HEK293 (cell line): ENCODE data around the gene CCSER1.
A peak's percentile ranks its signal among the peaks of the same experiment; 100 is the strongest.

Experiments
- CTCF ChIA-PET: fragments of 350-600 bp; formaldehyde crosslinking; extraction: SDS; loops from one replicate; lab custom pipeline; 2021; ENCODE audit warnings: antibody characterized with exemption; lab: Yijun Ruan, JAX
- POLR2A ChIA-PET: fragments of 300-600 bp; formaldehyde crosslinking; extraction: SDS; loops from one replicate; lab custom pipeline; 2020; ENCODE audit warnings: antibody characterized with exemption, inconsistent platforms; lab: Yijun Ruan, JAX
- H3K27ac ChIP-seq: fragments of 200-500 bp; sonication (Bioruptor generic); 2 replicates; pipeline ENCODE4 v1.5.1; 2014; ENCODE audit warnings: low read depth, low read length, control low read depth, inconsistent platforms; ENCODE audit errors: extremely low read depth
- H3K36me3 ChIP-seq, 2 experiments: fragments of 200-500 bp in 1 of 2; sonication (Bioruptor generic) in 1 of 2; 1 replicate in 1 of 2; 2 replicates in 1 of 2; pipeline ENCODE4 v1.5.1; 2014 to 2017; ENCODE audit warnings: inconsistent platforms in 2 of 2, low read length in 2 of 2; ENCODE audit not compliant: control insufficient read depth in 2 of 2, insufficient read depth in 1 of 2
- H3K4me1 ChIP-seq: fragments of 200-500 bp; sonication (Bioruptor generic); 2 replicates; pipeline ENCODE4 v1.5.1; 2014; ENCODE audit warnings: mild to moderate bottlenecking, low read length, inconsistent platforms; ENCODE audit not compliant: control insufficient read depth, insufficient read depth
- H3K4me3 ChIP-seq: 2 replicates; pipeline ENCODE4 v1.5.1; 2011; ENCODE audit warnings: low read depth, mild to moderate bottlenecking, control low read depth, low read length, moderate library complexity
- H3K9me3 ChIP-seq: fragments of 200-500 bp; sonication (Bioruptor generic); 2 replicates; pipeline ENCODE4 v1.5.1; 2014; ENCODE audit warnings: low read depth, low read length, inconsistent platforms; ENCODE audit not compliant: control insufficient read depth, insufficient read depth
- CTCF ChIP-seq: fragments of 450-650 bp; formaldehyde crosslinking; IDR thresholded peaks from 2 replicates; pipeline ENCODE4 v1.5.1; 2016; ENCODE audit warnings: missing biosample characterization, missing genetic modification characterization
- EGR2 ChIP-seq: fragments of 450-650 bp; formaldehyde crosslinking; IDR thresholded peaks from 2 replicates; pipeline ENCODE4 v1.5.1; 2016; ENCODE audit warnings: low read depth, missing biosample characterization, missing genetic modification characterization
- FEZF1 ChIP-seq: fragments of 450-650 bp; formaldehyde crosslinking; IDR thresholded peaks from 2 replicates; pipeline ENCODE4 v1.5.1; 2016; ENCODE audit warnings: missing biosample characterization, missing genetic modification characterization
- ZBTB20 ChIP-seq: fragments of 450-650 bp; formaldehyde crosslinking; IDR thresholded peaks from 2 replicates; pipeline ENCODE4 v1.5.1; 2016; ENCODE audit warnings: missing biosample characterization, missing genetic modification characterization
- ZBTB6 ChIP-seq: fragments of 450-650 bp; formaldehyde crosslinking; IDR thresholded peaks from 2 replicates; pipeline ENCODE4 v1.5.1; 2017; ENCODE audit warnings: missing biosample characterization, missing genetic modification characterization
- ZFP37 ChIP-seq: fragments of 450-650 bp; formaldehyde crosslinking; IDR thresholded peaks from 2 replicates; pipeline ENCODE4 v1.5.1; 2016; ENCODE audit warnings: missing biosample characterization, missing genetic modification characterization
- ZFP41 ChIP-seq: fragments of 450-650 bp; formaldehyde crosslinking; IDR thresholded peaks from 2 replicates; pipeline ENCODE4 v1.5.1; 2016; ENCODE audit warnings: missing biosample characterization, missing genetic modification characterization, borderline replicate concordance
- ZNF133 ChIP-seq: fragments of 450-650 bp; formaldehyde crosslinking; IDR thresholded peaks from 2 replicates; pipeline ENCODE4 v1.5.1; 2016; ENCODE audit warnings: missing biosample characterization, missing genetic modification characterization
- ZNF155 ChIP-seq: fragments of 450-650 bp; formaldehyde crosslinking; IDR thresholded peaks from 2 replicates; pipeline ENCODE4 v1.5.1; 2016; ENCODE audit warnings: missing biosample characterization, missing genetic modification characterization
- ZNF366 ChIP-seq: fragments of 450-650 bp; formaldehyde crosslinking; conservative IDR thresholded peaks from 2 replicates; pipeline ENCODE4 v1.5.1; 2016; ENCODE audit warnings: missing biosample characterization, missing genetic modification characterization
- ZNF37A ChIP-seq: fragments of 450-650 bp; IDR thresholded peaks from 2 replicates; pipeline ENCODE4 v1.5.1; 2018; ENCODE audit warnings: missing biosample characterization, missing genetic modification characterization
- ZNF529 ChIP-seq: fragments of 450-650 bp; formaldehyde crosslinking; IDR thresholded peaks from 2 replicates; pipeline ENCODE4 v1.5.1; 2017; ENCODE audit warnings: missing genetic modification characterization, missing biosample characterization; ENCODE audit not compliant: insufficient replicate concordance
- ZNF623 ChIP-seq: fragments of 450-650 bp; formaldehyde crosslinking; IDR thresholded peaks from 2 replicates; pipeline ENCODE4 v1.5.1; 2016; ENCODE audit warnings: missing biosample characterization, missing genetic modification characterization
- ZNF692 ChIP-seq: fragments of 450-650 bp; formaldehyde crosslinking; IDR thresholded peaks from 2 replicates; pipeline ENCODE4 v1.5.1; 2016; ENCODE audit warnings: missing biosample characterization, missing genetic modification characterization
- TF ChIP-seq, protein P1 (sequence below): sonication (generic); formaldehyde crosslinking; IDR thresholded peaks from 2 replicates; pipeline ENCODE4 v1.8.1; 2022; ENCODE audit warnings: mild to moderate bottlenecking, moderate library complexity, missing genetic modification reagents
- TF ChIP-seq, protein P2 (sequence below): fragments of 450-650 bp; formaldehyde crosslinking; IDR thresholded peaks from 2 replicates; pipeline ENCODE4 v1.5.1; 2016; ENCODE audit warnings: missing biosample characterization, missing genetic modification characterization

The CCSER1 gene

DNA sequence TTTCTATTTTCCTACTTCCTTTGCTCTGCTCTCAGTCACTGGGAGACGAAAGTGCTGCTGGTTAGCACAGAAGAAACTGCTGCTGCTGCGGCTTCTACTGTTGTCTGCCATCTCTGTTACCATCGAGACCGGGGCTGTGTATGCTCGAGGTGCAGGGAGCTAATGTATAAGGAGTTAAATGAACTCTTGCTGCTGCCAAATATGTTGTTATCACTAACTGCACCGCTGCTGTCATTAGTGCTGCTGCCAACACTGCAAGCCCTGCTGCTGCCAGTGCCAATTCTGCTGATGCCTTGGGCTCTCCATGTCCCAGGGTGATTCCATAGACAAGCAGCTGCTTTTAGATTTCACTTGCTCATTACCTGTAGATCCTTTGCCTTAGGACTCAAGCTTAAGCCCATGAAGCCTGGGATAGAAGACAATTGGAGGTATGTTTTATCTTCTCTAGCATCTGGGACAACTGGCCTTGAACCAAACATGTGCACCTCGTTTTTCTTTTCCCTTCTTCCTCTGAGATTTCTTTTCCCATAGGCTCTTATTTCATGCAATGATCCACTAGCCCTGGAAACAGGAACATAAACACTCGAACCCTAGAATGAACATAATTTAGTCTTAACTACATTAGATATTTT is 107.8 kb downstream of the CCSER1 start:
- ChIA-PET POLR2A (no interaction called here), CTCF (no interaction called here)
- Histone ChIP-seq H3K27ac (no peak overlapping the region), H3K9me3 (no peaks in the 10 kb centered on the region), H3K4me1 (no peaks in the 10 kb centered on the region), H3K36me3 (no peaks in the 10 kb centered on the region), H3K4me3 (no peak overlapping the region)
- TF ChIP-seq CTCF (tag by site-specific recombination) (no peak), ZNF133 (tag by site-specific recombination) (peak; percentile 68)

GRCh38 chr4:90237751-90238530 is 110.7 kb downstream of the CCSER1 start:
- no peaks in the 10 kb centered on the region for H3K36me3 ChIP-seq
- H3K4me3 ChIP-seq = no peak overlapping the region
- ChIA-PET CTCF (no interaction called here), POLR2A (no interaction called here)
- H3K9me3 ChIP-seq = no peaks in the 10 kb centered on the region
- H3K27ac ChIP-seq = no peak overlapping the region
- no peak for TF ChIP-seq FEZF1 (tag by site-specific recombination)
- no peak for TF ChIP-seq ZNF529 (tag by site-specific recombination)
- no peak for TF ChIP-seq ZNF623 (tag by site-specific recombination)
- no peak for TF ChIP-seq ZFP37 (tag by site-specific recombination)
- TF ChIP-seq ZNF692 (tag by site-specific recombination) = no peak
- TF ChIP-seq, protein P1, sequence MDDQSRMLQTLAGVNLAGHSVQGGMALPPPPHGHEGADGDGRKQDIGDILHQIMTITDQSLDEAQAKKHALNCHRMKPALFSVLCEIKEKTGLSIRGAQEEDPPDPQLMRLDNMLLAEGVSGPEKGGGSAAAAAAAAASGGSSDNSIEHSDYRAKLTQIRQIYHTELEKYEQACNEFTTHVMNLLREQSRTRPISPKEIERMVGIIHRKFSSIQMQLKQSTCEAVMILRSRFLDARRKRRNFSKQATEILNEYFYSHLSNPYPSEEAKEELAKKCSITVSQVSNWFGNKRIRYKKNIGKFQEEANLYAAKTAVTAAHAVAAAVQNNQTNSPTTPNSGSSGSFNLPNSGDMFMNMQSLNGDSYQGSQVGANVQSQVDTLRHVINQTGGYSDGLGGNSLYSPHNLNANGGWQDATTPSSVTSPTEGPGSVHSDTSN (CRISPR knock-in tag) = no peak
- no peak for TF ChIP-seq ZBTB20 (tag by site-specific recombination)
- TF ChIP-seq ZBTB6 (tag by site-specific recombination) = no peak
- TF ChIP-seq ZFP41 (tag by site-specific recombination) = no peak
- TF ChIP-seq EGR2 (tag by site-specific recombination) = no peak
- TF ChIP-seq, protein P2, sequence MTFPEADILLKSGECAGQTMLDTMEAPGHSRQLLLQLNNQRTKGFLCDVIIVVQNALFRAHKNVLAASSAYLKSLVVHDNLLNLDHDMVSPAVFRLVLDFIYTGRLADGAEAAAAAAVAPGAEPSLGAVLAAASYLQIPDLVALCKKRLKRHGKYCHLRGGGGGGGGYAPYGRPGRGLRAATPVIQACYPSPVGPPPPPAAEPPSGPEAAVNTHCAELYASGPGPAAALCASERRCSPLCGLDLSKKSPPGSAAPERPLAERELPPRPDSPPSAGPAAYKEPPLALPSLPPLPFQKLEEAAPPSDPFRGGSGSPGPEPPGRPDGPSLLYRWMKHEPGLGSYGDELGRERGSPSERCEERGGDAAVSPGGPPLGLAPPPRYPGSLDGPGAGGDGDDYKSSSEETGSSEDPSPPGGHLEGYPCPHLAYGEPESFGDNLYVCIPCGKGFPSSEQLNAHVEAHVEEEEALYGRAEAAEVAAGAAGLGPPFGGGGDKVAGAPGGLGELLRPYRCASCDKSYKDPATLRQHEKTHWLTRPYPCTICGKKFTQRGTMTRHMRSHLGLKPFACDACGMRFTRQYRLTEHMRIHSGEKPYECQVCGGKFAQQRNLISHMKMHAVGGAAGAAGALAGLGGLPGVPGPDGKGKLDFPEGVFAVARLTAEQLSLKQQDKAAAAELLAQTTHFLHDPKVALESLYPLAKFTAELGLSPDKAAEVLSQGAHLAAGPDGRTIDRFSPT (tag by site-specific recombination) = no peak
- TF ChIP-seq ZNF155 (tag by site-specific recombination) = no peak
- no peak for TF ChIP-seq ZNF366 (tag by site-specific recombination)
- TF ChIP-seq ZNF37A (tag by site-specific recombination) = no peak
- H3K4me1 ChIP-seq = no peaks in the 10 kb centered on the region
